Stimulated activated CD4-positive, alpha-beta T cell treated with anti-CD3 and anti-CD28 coated beads, Interleukin-2, amount 100 ng/mL, for 48 hours (primary cell): Measurements from ENCODE around the gene EIF3A.
"Not testable (repeated sequence)": the region's sequence is repeated elsewhere in the genome, so short reads cannot be mapped to it uniquely, and the experiment has no call there.

ENCODE experiments used
- DNase-seq, 2 donors: peaks; one replicate each; pipeline ENCODE4 v3.0.0-alpha.2; 2020

Gene EIF3A

GRCh38 chr10:119042169-119042568 is 38.4 kb downstream of the EIF3A start:
- no peak for DNase-seq

- no peak for DNase-seq
These were observed 39.3 kb downstream of the EIF3A start for GRCh38 chr10:119041326-119041725.

- no peak for DNase-seq
These were observed 41.5 kb downstream of the EIF3A start for GRCh38 chr10:119039161-119039560.

- no peak for DNase-seq
These were observed 49.0 kb downstream of the EIF3A start for GRCh38 chr10:119031496-119032059.

DNA sequence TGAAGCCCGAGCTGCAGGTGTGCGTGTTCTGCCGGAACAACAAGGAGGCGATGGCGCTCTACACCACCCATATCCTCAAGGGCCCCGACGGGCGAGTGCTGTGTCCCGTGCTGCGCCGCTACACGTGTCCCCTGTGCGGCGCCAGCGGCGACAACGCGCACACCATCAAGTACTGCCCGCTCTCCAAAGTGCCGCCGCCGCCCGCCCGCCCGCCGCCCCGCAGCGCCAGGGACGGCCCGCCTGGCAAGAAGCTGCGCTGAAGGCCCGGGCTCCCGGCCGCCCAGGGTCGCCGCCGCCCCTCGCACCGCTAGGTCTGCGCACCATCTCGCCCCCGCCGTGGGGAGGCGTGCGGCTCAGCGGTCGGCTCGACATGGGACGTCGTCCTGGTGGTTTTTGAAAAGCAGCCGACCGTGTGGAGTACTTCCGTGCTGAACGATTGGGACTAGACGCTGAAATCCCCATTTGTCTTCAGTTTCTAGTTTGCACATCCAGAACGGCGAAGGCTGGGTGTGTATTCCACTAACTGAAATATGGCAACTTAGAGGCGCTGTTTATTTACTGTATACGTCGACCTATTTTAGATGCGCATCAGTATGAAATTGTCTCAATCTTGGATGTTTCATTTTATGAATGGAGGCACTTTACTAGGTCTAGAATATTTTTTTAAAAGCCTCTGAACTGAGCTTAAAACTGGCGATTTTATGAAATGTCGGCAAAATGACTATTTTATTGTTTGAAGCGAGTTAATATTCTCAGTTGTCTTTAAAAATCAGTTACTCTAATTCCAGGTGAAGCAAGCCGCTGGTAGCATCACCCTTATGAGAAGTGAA is 50.0 kb downstream of the EIF3A start:
- peak; percentile 33 to 37 for DNase-seq

DNA sequence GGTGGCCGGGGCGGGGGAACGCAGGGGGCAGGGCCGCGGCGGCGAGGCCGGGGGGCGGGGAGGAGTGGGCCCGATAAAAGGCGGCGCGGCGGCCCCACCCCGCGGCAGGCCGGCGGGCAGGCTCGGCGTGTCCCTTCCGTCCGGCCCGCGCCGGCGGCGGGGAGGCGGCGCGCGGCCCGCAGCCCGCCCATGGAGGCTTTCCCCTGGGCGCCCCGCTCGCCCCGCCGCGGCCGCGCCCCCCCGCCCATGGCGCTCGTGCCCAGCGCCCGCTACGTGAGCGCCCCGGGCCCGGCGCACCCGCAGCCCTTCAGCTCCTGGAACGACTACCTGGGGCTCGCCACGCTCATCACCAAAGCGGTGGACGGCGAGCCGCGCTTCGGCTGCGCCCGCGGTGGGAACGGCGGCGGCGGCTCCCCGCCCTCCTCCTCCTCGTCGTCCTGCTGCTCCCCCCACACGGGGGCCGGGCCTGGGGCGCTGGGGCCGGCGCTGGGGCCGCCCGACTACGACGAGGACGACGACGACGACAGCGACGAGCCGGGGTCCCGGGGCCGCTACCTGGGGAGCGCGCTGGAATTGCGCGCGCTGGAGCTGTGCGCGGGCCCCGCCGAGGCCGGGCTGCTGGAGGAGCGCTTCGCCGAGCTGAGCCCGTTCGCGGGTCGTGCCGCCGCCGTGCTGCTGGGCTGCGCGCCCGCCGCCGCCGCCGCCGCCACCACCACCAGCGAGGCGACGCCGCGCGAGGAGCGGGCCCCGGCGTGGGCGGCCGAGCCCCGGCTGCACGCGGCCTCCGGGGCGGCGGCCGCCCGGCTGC is 50.8 kb downstream of the EIF3A start, which contains the start of gene NANOS1:
TSS of gene NANOS1 (plus strand) at position 102 of the 808 bp plus-strand sequence. CDS start at position 190, 88 bp downstream.
- DNase-seq, result peak in 1 of 2 donors; percentile 7

GRCh38 chr10:119028900-119029612 is 51.6 kb downstream of the EIF3A start:
- DNase-seq, result peak; percentile 60 to 62

- not testable (repeated sequence) for DNase-seq
These were observed 52.1 kb downstream of the EIF3A start for GRCh38 chr10:119028445-119028899.

- no peak for DNase-seq
These were observed 54.1 kb downstream of the EIF3A start for GRCh38 chr10:119026301-119027110.

DNA sequence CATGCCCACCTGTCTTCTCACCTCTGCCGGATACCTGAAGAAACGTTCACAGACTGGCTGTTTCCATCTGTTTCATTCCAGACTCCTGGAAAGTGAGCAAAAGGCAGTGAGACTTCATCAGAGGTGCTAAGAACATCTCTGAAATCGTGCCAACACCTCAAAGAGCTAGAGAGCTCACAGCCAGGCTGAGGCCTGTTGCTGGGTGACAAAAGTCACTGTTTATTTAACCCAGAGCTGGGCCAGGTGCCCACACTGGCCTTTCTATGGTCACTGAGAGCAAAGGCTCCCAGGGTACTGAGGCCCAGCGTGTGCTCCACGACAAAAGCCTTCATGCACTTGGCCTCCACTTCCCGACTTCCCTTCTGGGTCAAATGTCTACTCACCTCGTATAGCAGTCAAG is 54.8 kb downstream of the EIF3A start:
- DNase-seq, result no peak

- no peak for DNase-seq
These were observed 55.3 kb downstream of the EIF3A start for GRCh38 chr10:119025336-119025735.

DNA sequence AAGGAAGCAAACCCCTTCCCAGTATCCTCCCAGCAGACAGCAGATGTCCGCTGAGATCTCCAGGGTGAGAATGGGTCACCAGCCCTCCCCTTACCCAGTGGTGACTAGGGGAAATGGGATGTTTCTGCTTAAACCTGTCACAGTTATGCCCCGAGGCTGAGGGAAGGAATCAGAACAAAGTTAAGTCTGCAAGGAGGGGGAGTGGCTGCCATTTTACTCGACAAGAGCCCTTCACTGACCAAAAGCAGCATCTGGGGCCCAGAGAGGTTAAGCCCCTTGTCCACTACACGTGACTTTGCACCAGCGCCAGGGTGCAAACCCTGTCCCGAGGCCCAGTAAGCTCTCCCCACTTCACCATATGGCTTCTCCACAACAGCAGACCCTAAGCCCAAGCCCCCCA is 55.7 kb downstream of the EIF3A start:
- no peak for DNase-seq

DNA sequence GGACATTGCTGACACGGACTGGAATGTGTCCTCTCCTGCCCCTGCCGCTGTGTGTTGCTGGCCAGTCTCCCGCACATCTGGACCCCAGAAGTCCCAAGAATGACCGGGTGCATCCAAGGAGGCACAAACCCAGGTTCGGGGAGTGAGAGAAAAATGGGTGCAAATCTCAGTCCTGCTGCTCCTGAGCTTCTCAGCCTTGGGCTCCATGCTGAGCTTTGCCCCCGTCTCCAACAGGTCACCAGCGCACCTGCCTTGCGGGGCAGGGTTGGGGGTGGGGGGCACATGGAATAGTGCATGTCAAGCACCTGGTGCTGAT is 57.1 kb downstream of the EIF3A start:
- DNase-seq, result no peak

GRCh38 chr10:119022846-119023552 is 57.6 kb downstream of the EIF3A start:
- no peak for DNase-seq

GRCh38 chr10:119020627-119020946 is 60.0 kb downstream of the EIF3A start:
- no peak for DNase-seq

DNA sequence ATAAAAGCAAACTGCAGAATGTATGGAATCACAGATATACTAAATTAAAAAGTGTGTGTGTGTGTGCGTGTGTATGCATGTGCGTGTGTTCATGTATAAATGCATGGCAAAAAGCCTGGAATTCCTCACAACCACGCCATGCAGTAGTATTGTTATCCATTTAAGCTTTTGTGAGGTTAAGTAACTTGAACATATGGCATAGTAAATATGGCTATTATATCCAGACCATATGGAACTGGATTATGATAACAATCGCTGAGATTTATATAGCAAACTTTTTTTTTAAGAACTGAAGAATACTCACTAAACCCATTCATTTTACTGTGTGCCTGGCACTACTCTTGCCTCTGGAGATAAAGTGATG is 73.4 kb downstream of the EIF3A start:
- no peak for DNase-seq

- no peak for DNase-seq
These were observed 74.0 kb downstream of the EIF3A start for GRCh38 chr10:119006451-119007210.

- no peak for DNase-seq
These were observed 75.1 kb downstream of the EIF3A start for GRCh38 chr10:119005362-119006043.

- DNase-seq, result no peak
These were observed 76.9 kb downstream of the EIF3A start for GRCh38 chr10:119003572-119004289.
